ENCODE results near the gene REEP3. TPM values are rescaled to one million over a fixed set of nuclear protein-coding genes. Genes with fewer than 3 reads are reported as not detected.

Gene REEP3
- total and polyA plus RNA-seq, 2 experiments from 2014 or later = 44.2 to 49.2 TPM

DNA sequence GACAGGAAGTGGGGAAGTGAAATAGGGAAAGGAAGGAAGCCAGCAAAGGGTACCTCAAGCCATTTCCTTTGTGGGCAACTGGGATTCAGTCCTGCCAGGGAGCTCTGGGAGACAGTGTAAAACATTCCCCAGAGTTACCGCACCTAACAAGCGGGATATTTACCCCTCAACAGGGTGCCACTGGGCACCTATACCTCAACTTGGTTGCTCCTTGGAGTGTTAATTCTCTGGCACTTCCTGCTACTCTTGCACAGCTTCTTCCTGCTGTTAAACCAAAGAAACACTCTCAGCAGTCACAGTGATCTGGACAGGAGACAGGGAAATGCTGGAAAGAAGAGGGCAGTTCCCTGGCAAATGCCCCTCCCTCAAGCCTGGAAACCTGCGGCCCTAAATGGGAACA, 151.3 kb downstream of the REEP3 start:
- Histone ChIP-seq H3K4me3 (no peak overlapping the region), H3K36me3 (no peaks in the 10 kb centered on the region), H3K4me1 (ENCODE audit: low read depth) (peaks cover 7% of the 10 kb centered on the region), H3K27ac (no peak overlapping the region), H3K27me3 (no peaks in the 10 kb centered on the region), H3K9me3 (ENCODE audit: low read depth) (no peaks in the 10 kb centered on the region)
- TF ChIP-seq, protein P1, sequence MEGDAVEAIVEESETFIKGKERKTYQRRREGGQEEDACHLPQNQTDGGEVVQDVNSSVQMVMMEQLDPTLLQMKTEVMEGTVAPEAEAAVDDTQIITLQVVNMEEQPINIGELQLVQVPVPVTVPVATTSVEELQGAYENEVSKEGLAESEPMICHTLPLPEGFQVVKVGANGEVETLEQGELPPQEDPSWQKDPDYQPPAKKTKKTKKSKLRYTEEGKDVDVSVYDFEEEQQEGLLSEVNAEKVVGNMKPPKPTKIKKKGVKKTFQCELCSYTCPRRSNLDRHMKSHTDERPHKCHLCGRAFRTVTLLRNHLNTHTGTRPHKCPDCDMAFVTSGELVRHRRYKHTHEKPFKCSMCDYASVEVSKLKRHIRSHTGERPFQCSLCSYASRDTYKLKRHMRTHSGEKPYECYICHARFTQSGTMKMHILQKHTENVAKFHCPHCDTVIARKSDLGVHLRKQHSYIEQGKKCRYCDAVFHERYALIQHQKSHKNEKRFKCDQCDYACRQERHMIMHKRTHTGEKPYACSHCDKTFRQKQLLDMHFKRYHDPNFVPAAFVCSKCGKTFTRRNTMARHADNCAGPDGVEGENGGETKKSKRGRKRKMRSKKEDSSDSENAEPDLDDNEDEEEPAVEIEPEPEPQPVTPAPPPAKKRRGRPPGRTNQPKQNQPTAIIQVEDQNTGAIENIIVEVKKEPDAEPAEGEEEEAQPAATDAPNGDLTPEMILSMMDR (IDR thresholded peaks at IDR 0.05; ENCODE audit: low read depth, low read length) = no peak
- no peak for DNase-seq (ENCODE audit: low read depth in 1 of 2, low spot score in 1 of 2)

DNA sequence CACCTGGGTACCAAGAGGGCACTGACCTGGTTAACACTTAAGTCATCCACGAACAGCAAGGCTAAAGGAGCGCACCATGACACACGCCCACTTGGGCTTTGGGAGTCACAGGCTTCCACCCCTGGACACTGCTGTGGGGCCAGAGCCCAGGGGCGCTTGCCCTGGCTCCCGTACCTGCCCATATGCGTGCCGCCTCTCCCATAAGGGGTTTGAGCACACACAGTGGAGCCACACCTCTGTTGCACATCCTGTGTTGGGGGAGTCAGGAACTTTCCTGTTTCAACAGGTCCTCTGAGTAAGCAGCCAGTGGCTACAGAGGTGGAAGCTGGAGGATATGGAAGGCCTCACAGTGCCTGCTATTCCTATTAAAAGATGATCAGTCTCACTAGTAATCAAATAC, 152.0 kb downstream of the REEP3 start:
- Histone ChIP-seq H3K36me3 (no peaks in the 10 kb centered on the region), H3K27ac (no peak overlapping the region), H3K4me3 (no peak overlapping the region), H3K9me3 (ENCODE audit: low read depth) (no peaks in the 10 kb centered on the region), H3K27me3 (no peaks in the 10 kb centered on the region), H3K4me1 (ENCODE audit: low read depth) (peaks cover 7% of the 10 kb centered on the region)
- DNase-seq (ENCODE audit: low read depth in 1 of 2, low spot score in 1 of 2) = no peak
- TF ChIP-seq, protein P1 (IDR thresholded peaks at IDR 0.05; ENCODE audit: low read depth, low read length) = no peak

DNA sequence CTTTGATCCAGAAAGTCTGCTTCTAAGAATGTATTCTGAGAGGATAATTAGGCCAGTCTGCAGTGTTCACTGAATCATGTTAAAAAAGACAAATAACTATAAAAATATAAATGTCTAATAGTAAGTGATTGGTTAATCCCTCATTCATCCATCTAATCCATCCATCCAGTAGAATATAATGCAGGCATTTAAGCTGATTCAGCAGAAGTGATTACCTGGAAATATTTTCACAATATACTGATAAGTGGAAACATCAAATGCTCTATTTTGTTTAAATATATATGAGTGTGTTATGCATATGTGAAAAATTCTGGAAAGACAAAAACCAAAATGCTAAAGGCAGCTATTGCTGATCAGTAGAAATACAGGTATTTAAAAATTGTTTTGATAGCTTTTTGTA, 152.6 kb downstream of the REEP3 start:
- Histone ChIP-seq H3K4me3 (no peak overlapping the region), H3K36me3 (no peaks in the 10 kb centered on the region), H3K9me3 (ENCODE audit: low read depth) (no peaks in the 10 kb centered on the region), H3K4me1 (ENCODE audit: low read depth) (peaks cover 7% of the 10 kb centered on the region), H3K27me3 (no peaks in the 10 kb centered on the region), H3K27ac (no peak overlapping the region)
- DNase-seq (ENCODE audit: low read depth in 1 of 2, low spot score in 1 of 2) = no peak
- TF ChIP-seq, protein P1 (IDR thresholded peaks at IDR 0.05; ENCODE audit: low read depth, low read length) = no peak

Other genes starting within 250 kb of the REEP3 start
- 72.3 and 144 TPM in 2 replicates for gene JMJD1C, start 55.4 kb upstream of the REEP3 start, total RNA-seq
- 59.1 and 82.4 TPM in 2 replicates for gene JMJD1C, start 55.4 kb upstream of the REEP3 start, polyA plus RNA-seq